Ramos (cell line): ENCODE data around the gene ARF1.

Source experiments
- in situ Hi-C: fragments of 300-500 bp; cut with MboI; formaldehyde crosslinking; loops from one replicate; pipeline ENCODE4 v1.14.3; 2022; ENCODE audit warnings: low sequenced_read_pairs; ENCODE audit not compliant: unreplicated experiment

The ARF1 gene

DNA sequence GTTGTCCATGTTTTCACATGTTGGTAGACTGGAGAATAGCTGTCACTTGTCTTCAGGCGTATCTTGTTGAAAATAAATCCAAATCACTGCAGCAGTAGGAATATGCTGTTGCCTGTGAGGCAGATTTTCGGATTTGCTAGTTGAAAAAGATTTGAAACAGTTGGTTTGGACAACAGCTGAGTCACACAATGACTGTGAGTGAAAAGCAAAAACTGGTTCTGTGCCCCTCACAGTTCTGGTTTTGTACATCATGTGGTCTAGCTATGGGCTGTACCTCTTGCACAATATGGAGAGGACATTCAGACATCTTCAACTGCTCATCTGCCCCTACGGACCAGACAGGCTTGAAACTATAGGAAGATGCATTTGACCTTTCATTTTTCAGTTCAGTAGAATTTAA, 1.8 kb downstream of the ARF1 start:
- in situ Hi-C loops, result no loop called here

DNA sequence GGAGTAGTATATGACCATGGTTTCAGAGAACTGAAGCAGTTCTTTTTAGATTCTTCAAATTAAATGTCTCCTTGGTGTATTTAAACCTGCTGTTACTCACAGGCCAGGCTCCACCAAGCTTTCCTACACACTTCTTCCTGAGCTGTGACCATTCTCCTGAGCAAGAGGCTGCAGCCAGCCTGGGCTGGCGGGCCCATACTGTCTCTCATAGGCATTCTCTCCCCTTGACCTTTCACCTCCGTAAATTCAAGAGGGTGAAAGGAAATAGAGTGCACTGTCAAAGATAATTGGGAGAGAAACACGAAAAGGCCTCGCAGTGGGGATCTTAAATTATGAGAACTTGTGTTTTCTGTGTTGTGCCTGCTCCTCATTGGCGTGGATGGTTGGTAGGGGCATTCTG, 2.3 kb downstream of the ARF1 start:
- in situ Hi-C loops, result no loop called here

DNA sequence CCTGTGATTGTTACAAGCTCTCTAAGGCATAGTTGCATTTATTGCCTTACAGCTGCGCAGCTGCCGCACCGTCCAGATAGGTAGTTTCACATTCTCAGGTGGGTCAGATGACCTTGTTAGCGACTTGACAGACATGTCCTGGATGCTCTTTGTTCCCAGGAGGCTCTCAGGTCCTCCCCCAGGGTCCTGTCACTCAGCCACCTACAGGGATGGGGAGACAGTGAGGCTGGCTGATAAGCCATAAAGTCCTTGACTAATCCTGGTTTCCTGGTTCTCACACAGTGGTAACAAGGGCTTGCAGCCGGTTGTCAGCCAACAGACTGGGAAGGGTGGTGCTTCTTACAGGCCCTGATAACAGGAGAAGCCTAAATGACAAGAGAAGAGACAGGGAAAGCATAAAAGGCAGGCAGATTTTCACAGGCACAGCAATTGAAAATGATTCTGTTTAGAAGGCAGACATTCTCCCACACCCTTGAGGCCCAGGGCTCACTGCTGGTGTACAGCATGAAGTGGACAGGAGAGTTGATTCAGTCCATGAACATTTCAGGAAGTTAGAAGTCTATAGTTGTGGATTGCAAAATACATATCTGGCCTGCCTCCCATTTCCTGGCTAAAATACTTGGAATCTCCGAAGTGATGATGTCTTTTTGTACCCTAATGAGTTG, 2.9 kb downstream of the ARF1 start:
- in situ Hi-C loops, result no loop called here

DNA sequence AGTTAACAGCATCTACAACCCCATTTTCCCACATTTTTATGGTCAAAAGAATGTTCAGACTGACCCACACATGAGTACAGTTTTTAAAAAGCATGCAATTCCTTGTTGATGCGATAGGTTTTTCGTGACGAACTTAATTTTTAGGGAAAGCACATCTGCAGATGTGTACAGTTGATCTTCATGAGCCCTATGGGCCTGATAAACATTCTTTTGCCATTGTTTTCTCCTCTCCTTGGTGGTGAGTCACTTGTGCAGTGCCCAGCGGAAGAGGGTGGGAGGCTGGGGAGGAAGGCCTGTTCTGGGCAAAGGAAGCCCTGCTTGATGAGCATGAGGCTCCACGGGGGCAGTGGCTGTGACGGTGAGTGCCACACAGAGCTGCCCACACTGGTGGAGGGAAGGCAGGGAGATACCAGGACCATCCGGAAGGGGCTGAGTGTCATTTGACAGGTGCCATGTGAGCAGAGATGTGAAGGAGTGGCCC, 5.3 kb downstream of the ARF1 start:
- in situ Hi-C loops, result no loop called here

DNA sequence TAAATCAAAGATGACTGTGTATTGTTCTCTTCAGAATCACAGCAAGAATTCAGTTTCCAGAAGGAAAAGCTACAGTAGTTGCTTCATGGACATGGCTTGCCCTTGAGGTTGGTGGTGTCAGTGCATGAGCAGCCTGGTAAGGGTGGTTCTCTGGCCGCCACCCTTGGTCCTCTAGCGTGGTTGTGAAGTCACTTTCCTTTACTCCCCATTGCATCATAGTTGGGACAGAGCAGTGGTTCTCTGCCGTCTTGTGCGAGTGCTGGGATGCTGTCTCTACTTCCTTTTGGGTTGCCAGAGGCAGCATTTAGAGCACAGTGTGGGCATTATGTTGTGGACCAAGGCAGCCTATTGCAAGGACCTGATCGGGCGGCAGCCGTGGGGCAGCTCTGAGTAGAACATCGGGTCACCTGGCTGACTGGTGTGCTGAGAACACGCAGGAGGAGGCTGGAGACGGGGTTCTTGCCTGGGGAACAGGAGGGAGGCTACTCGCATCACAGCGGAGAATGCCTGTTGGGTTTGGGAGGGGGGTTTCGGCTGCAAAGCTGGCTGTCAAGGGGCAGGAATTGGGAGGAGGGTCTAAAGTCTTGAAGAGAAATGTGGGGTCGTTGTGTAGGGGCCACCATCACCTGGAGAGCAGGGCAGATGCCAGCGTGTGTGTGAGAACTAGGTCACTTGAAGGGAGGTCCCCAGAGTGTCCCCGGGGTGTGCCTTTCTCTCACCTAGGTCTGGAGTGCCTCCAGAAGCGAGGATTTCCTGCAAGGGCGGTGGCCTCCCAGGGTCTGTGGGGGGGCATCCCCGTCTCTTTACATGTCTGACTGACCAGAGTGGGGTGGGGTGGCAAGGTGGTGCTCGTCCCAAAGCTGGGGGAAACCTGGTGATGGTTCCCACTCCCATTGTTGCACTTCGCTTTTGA, 6.3 kb downstream of the ARF1 start:
- in situ Hi-C loops, result no loop called here

DNA sequence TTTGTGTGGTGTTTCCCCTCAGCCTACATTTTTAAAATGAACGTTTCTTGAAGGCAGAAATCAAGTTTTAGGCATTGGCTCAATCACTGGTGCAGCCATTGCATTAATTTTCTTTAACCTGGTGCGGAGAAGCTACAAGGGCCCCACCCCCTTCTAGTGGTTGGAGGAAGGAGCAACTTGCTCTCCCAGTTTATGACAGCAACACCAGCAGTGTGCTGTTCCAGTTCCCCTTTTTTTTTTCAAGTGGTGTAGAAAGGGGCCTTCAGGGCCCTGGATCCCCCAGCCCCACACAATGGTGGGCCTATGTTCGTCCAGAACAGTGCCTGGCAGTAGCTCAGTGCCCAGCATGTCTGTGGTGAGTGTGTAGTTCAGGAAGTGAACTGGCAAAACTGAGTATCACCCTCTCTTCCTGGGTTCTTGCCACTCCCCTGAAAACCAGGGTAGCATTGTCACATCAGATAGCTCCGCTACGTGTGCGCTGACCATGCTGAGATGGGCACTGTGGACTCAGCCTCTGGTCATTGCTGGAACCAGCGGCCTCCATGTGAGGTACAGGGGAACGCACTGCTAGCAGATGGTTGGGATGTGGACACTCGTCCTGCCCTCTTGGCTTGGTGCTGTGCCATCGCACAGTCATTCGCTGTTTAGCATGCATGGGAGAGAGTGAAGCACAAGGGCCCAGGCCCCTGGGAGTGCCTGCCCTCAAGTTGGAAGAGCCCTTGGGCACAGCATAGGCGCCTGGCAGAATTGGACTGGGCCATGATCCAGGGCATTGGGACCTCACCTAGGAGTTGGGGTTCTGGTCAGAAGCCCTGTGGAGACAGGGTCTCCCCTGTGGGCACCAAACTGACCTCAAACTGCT, 7.2 kb downstream of the ARF1 start:
- in situ Hi-C loops, result no loop called here

DNA sequence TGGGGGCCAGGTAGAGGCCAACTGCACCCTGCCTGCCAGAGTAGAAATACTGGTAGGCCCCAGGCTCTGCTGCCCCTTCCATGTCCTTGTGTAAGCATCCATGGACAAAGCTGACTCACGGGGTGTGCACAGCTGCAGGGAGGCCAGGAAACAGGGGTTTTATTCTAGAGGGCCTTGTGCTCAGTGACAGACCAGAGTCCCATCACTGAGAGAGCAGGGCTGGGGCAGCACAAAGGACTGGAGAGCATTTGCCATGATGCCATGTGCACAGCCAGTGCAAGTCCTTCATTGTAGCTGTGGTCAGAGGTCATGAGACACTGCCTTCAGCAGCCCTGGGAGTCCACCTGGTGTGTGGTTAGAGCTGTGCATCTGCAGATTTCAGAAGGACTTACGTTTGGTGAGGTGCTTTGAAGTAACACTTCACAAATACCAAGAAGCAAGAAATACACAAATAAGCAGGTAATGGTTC, 8.1 kb downstream of the ARF1 start:
- in situ Hi-C loops, result no loop called here

DNA sequence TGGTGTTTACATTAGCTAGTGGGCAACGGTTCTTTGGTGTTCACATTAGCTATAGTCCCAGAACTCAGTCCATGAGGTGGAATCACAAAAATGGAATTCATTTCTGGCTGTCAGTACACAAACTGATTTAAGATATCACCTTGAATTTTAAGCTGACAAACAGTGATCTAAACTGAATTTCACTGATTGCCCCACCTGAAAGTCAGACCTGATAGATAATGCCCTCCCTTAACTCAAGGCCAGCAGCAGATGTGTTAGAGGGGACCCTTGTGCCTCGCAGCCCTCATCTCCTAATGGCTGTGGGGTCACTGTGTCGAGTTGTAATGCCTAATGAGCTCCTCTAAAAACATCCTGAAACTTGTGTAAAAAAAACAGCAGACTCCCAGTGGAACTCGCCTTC, 8.6 kb downstream of the ARF1 start:
- in situ Hi-C loops, result no loop called here

DNA sequence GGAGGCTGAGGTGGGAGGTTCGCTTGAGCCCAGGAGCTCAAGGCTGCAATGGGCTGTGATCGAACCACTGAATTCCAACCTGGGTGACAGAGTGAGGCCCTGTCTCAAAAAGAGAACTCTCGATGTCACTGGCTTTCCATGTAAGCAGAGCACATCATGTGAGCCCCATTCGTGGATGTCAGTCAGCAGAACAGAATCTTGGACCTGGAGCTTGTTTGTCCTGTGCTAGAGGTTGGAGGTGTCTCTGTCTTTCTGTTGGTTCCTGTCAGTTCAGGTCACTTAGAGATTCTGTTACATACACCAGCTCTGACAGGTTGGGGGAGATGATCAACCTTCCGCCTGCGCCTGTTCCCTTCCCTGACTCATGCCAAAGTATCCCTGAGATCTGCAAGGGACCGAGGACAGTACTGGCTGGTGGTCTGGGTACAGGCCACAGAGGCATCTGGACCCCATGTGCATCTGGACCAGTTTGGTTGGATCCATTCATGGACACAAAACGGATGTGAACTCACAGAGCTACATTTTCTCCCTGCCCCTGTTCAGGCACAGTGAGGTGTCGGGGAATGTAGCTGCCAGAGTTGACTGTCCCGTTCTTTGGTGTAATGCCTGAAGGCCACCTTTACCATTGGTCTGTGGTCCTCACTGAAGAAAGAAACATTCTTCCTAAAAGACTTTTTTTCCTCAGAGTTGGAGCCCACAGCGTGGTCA, 10.0 kb downstream of the ARF1 start:
- in situ Hi-C loops, result no loop called here

DNA sequence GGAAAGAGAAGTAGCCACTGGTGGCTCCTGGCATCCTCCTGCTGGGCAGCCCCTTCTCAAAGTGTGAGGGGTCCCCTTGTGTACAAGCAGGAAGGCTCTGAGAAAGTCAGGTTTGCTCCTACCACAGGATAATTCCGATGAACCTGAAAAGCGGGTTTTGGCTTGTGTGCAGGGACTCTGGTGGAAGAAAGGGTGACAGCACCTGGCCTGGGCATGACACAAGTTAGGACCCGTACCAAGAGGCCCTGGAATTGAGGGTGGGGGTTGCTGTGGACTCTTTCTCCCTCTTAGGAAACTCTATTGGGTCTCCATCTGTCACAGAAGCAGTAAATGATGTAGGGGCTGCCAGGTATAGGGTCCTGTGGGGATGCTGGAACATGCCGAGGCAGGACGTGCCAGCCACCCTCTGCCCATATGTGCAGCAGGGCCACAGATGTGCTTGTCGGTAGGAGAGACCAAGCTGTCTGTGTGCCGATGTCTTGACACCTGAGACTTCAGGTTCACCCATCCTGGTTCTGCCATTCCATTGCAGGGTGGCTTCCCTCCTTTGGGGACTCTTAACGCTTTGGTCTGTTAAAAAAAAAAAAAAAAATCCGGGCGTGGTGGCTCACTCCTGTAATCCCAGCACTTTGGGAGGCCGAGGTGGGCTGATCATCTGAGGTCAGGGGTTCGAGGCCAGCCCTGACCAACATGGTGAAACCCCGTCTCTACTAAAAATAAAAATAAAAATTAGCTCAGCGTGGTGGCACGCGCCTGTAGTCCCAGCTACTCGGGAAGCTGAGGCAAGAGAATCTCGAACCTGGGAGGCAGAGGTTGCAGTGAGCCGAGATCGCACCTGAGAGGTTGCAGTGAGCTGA, 10.8 kb downstream of the ARF1 start:
- in situ Hi-C loops, result no loop called here

DNA sequence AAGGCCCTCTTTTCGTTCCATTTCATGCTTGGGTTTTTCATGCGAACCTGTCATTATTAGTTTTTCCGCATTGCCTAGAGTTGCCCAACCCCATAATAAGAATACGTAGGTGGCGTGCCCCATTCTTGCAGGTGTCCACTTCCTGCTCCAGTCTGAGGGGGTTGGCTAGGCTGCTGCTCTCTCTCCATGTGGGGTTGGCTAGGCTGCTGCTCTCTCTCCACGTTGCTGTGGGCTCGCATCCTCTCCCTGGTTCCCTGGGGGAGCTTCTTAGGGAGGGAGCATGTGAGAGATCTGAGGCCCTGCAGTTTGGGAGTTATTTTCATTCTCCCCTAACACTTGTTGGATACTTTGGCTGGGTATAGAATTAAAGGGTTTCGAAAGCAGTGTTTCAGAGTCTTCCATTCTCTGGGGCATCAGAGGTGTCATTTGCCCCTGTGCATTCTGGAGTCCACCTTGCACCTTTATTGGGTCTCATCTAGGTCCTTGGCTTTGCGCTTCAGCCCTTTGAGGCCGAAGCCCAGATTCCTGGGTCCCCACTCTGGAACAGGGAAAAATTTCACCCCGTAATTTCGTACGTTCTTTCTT, 12.0 kb downstream of the ARF1 start:
- in situ Hi-C loops, result no loop called here

DNA sequence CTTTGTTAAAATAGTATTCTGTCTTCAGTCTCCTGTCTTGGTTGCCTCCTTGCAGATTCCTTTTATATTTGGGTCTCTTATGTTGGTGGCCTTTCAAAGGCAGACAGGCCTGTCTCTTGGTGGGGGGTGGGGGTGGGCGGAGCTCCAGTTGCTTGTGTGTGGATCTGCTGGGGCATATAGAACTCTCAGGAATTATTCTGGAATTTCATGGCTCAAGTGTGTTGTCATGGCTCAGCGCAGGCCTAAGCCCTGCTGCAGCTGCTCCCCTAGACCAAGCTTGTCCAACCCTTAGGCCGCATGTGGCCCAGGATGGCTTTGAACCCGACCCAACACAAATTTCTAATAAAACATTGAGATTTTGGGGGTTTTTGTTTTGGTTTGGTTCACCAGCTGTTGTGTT, 12.7 kb downstream of the ARF1 start:
- in situ Hi-C loops, result no loop called here

DNA sequence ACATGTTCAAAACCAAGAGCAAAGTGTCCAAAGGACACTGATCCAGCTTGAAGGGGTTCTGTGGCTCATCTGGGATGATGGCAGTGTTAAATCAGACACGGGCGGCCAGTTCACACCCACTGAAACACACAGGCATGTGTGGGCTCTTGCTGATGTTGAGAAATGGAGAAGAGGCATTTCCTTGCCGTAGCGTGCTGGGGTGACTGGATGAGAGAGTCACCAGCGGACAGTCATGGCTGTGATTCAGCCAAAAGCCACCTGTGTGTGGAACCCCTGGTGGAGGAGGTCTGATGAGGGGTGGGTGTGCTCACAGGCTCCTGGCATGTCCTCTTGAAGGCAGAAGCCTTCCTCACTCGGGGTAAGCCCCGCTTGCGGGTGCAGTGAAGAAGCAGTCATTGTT, 13.4 kb downstream of the ARF1 start:
- in situ Hi-C loops, result no loop called here

DNA sequence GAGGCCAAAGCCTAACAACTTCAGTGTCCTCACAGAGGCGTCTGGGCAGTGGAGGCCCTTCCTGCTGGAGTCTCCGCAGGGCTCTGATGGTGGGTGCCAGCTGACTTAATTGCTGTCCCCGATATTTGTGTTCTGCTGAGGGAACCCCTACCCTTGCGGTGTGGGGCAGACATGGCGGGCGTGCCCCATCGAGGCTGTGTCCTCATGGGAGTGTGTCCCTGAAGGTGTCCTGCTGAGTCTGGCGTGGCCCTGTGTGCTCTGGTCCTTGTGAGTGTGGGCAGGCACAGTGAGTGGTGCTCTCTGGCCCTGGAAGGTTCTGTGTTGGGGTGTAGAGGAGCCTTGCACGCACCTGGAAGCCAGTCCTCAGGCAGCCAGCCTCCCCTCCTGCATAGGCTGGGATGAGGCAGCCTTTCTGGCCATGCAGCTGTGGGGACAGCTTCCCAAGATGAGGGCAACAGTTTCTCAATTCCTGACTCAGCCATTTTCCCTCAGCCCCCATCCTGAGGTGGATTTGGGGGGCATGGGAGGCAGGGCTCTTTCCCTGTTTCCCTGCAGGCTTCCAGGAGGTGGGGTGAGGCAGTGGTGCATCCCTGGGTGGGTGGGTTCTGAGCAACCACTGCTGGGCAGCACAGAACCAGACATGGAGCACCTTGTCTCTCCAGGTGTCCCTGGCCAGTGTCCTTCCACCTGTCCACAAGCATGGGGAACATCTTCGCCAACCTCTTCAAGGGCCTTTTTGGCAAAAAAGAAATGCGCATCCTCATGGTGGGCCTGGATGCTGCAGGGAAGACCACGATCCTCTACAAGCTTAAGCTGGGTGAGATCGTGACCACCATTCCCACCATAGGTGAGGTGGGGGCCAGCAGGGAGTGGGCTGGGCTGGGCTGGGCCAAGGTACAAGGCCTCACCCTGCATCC, 14.2 kb downstream of the ARF1 start:
- in situ Hi-C loops, result no loop called here

DNA sequence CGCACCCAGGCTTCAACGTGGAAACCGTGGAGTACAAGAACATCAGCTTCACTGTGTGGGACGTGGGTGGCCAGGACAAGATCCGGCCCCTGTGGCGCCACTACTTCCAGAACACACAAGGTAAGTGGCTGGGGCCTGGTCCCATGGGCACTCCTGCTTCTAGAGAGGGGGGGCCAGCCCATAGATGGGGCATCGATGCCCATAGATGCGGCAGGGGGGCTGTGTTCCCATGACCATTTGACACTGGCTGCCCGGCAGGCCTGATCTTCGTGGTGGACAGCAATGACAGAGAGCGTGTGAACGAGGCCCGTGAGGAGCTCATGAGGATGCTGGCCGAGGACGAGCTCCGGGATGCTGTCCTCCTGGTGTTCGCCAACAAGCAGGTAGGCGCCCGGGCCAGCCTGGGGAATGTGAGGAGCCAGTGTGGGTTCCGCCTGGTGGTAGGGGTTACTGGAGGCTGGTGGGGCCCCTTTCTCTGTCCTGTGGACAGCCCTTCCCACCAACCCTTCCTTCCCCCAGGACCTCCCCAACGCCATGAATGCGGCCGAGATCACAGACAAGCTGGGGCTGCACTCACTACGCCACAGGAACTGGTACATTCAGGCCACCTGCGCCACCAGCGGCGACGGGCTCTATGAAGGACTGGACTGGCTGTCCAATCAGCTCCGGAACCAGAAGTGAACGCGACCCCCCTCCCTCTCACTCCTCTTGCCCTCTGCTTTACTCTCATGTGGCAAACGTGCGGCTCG, 15.0 kb downstream of the ARF1 start:
- in situ Hi-C loops, result no loop called here

DNA sequence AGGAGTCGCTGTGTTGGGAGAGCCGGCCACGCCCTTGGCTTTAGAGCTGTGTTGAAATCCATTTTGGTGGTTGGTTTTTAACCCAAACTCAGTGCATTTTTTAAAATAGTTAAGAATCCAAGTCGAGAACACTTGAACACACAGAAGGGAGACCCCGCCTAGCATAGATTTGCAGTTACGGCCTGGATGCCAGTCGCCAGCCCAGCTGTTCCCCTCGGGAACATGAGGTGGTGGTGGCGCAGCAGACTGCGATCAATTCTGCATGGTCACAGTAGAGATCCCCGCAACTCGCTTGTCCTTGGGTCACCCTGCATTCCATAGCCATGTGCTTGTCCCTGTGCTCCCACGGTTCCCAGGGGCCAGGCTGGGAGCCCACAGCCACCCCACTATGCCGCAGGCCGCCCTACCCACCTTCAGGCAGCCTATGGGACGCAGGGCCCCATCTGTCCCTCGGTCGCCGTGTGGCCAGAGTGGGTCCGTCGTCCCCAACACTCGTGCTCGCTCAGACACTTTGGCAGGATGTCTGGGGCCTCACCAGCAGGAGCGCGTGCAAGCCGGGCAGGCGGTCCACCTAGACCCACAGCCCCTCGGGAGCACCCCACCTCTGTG, 15.9 kb downstream of the ARF1 start:
- in situ Hi-C loops, result no loop called here

DNA sequence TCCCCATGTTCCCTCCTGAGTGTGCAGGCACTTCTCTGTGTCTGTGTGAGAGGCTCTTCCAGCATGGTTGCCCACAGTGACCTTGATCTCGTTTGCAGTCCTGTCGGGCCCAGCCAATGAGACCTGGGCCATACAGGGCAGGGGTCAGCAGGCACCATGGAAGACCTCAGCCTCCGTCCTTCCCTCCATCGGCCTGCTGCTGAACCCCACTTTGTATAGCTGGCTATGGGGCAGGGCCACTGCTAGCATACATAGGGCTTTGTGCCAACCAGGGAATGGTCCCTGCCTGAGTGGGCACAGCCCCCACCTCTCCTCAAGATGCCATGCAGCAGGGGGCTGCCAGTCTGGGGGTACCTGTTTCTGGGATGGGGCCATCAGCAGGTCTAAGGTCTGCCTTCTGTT, 16.8 kb downstream of the ARF1 start:
- in situ Hi-C loops, result no loop called here
